Activated CD8-positive, alpha-beta memory T cell treated with anti-CD3 and anti-CD28 coated beads, Interleukin-2, amount 50 U/mL, for 1 hour (primary cell): Measurements from ENCODE around the gene ILKAP.

Experiments used
- DNase-seq: peaks from one replicate; pipeline ENCODE4 v3.0.0-alpha.2; 2020; ENCODE audit errors: extremely low read depth

Gene ILKAP

GRCh38 chr2:238166391-238167343, 36.8 kb downstream of the ILKAP start:
- DNase-seq, result no peak

DNA sequence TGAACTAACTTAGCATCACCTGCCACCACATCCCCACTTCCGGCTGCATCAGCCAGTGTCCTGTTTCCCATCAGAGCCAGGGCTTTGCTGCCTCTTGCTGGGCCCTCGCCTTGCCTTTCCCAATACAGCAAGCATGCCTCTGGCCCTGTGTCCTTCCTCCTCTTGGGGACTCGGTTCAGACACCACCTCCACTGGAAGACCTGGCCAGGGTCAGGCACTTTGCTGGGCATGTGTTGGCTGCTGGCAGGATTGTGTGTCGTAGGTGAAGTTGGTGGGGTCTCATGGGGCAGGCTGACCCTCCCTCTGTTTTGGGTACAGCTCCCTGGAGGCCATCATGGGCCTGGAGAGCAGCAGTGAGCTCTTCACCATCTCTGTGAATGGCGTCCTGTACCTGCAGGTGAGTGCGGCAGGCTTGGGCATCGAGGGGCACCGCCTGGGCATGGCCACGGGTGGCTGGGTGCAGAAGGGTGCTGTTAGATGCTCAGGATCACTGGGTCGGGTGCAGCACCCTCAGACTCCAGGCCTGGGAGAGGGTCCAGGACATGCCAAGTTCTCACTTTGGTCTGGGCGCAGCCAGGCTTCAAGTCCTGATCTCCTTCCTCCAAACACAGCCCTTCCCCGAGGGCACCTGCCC, 38.1 kb downstream of the ILKAP start:
- no peak for DNase-seq

DNA sequence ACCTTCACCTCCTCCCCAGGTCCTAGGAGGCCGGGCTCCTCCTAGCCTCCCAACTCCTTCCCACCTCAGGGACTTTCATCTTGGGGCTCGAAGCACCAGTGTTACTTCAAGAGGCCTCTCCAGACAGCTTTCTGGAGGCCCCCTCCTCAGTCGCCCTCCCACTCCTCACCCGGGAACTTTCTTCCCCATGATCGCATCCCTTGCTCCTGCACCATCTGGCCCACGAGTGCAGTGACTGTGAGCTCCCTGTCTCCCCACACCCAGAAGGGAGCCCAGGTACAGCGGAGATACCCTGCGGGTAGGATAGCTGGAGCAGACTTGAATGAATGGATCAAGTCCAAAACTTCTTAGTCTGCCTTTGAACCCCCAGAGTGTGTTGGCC, 38.6 kb downstream of the ILKAP start:
- DNase-seq, result no peak

GRCh38 chr2:238163481-238164198, 39.9 kb downstream of the ILKAP start:
- DNase-seq, result no peak

DNA sequence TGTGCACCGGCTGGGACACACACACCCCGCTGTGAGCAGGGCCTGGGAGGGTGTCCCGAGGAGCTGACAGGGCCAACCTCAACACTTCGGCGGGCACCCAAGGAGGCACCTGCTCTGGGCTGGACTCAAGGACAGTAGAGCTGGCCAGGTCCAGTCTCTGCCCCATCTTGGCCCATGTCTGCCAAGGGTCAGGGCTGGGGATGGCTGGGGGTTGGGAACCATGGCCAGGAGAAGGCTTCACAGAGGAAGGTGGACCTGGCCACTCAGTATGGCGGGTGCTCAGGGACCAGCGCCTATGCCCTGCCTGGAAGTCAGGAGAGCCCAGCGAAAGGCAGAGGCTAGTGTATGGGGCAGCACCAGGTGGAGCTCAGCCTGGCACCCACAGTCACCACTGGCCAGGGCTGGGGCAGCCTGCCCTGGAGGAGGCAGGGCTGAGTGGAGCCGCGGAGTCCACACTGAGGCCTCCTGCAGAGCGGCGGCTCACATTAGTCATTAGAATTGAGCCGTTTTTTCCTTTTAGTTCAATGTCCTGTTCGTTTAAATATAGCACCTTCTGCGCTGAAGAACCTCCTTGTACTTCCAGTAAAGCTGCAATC, 40.6 kb downstream of the ILKAP start:
- DNase-seq, result no peak

- no peak for DNase-seq
Measured at GRCh38 chr2:238162251-238162845, 41.1 kb downstream of the ILKAP start.

DNA sequence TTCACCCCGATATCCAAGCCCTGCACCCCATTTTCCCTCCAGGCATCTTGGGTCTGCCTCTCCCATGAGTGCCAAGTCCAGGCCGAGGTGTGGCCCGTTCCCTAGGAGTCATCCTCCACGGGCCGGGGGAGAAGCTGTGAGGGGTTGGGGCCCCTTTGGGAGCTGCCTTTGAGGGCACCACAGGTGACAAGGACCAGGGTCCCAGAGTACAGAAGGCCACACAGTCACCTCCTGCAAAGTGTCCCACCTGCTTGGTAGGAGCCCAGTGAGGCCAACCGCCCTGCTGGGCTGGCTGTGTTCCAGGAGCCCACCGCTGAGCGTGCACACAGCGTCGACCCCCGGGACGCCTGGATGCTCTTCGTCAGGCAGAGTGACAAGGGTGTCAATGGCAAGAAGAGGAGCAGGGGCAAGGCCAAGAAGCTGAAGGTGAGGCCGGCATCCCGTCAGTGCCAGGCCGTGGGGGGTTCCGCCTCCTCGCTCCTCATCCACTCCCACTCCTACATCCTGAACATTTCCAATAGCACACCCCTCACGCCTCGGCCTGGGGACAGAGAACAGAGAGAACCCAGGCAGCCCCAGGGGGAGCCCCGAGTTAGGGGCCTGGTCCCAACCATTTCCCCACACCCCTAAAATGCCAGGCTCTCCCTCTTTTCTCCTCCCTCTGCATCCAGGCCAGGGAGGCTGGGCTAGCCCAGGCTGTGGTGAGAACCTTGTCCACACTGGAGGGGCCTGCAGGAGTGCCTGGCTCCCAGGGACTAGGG, 42.0 kb downstream of the ILKAP start:
- no peak for DNase-seq

DNA sequence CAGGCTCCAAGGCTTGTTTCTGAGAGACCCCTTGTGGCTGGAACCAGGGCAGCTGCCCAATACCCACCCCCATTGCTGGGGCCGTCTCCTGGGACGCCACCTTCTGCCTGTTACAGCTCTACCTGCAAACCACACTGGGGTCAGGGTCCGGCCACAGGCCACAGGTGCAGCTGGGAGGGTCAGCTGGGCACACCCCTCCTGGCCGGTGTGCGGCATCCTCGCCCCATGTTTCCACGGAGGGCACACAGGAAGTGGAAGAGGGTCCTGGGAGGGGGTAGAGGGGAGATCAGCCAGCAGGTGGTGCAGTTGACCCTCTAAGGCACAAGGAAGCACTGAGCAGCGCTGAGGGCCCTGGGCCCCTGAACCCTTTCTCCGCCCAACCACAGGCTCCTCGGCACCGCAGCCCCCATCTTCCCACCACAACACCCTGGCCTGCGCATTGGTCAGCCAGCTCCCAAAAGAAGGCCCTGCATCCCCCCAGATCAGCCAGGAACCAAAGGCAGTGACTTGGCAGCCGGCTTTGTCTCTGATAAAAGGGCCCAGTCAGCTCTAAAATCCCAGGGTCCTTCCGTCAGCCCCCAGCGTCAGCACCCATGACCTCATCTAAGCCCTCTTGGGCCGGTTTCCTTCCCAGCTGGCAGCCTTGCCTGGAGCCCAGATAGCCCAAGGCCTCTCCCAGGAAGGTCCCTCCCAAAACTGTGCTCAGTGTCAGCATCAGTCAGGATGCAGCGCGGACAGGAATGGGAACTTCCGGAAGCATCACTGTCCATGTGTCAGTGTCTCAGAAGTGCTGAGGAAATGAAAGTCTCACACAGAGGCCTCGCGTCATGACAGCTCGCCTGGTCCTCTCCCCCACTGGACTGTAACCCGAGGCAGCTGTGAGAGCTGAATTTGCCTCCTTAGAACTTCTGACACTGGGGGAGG, 43.0 kb downstream of the ILKAP start:
- no peak for DNase-seq

DNA sequence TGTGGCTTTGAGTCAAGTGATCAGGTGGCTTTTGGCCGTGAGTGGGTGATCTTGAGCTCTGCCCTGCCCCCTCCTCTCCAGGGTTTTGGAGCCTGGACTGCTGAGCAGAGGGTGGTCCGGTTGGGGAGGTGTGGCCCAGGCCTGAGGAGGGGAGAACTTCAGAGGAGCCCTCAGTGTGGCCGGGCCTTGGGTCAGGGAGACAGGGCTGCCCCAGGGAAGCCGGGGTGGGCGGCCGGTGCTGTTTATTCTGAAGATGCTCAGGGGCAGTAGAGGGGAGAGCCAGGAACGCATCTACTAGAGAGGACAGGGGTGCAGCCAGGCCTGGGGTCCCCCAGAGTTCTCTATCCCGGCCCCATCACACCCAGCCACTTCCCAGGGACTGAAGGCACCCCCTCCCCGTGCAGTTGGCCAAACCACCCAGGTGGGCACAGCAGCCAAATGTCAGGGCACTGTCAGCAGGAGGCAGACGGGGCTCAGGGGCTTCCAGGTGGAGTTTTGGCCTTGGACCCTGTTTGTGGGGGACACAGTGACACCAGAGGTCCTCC, 43.8 kb downstream of the ILKAP start:
- no peak for DNase-seq

GRCh38 chr2:238159071-238159539, 44.4 kb downstream of the ILKAP start:
- DNase-seq, result no peak

GRCh38 chr2:238158509-238159070, 44.9 kb downstream of the ILKAP start, which contains the start of gene ERFE:
ERFE (plus strand) TSS chr2:238158970; CDS start chr2:238159008, 38 bp downstream.
- DNase-seq, result no peak

DNA sequence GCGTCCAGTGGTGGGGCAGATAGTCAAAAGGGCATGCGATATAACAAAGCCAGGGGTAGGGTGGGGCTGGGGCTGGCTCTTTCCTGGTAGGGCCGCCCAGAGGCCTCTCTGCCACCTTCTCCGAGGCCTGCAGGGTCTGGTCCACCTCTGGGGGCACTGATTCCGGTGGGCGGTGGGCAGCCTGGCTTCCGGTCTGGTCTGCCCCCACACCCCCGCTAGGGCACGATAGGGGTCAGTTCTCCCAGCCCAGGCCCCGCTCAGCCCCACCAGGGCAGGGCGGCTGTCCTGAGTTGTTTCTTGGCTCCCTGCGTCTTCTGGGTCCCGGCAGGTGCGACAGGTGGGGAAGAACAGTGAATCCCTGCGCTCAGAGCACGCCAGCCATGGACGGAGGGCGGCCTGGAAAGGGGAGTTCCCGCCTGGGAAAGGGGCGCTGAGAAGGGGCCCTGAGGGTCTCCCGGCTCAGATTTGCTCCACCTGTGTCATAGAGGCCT, 45.4 kb downstream of the ILKAP start:
- DNase-seq, result no peak

GRCh38 chr2:238157506-238158017, 45.9 kb downstream of the ILKAP start:
- no peak for DNase-seq

DNA sequence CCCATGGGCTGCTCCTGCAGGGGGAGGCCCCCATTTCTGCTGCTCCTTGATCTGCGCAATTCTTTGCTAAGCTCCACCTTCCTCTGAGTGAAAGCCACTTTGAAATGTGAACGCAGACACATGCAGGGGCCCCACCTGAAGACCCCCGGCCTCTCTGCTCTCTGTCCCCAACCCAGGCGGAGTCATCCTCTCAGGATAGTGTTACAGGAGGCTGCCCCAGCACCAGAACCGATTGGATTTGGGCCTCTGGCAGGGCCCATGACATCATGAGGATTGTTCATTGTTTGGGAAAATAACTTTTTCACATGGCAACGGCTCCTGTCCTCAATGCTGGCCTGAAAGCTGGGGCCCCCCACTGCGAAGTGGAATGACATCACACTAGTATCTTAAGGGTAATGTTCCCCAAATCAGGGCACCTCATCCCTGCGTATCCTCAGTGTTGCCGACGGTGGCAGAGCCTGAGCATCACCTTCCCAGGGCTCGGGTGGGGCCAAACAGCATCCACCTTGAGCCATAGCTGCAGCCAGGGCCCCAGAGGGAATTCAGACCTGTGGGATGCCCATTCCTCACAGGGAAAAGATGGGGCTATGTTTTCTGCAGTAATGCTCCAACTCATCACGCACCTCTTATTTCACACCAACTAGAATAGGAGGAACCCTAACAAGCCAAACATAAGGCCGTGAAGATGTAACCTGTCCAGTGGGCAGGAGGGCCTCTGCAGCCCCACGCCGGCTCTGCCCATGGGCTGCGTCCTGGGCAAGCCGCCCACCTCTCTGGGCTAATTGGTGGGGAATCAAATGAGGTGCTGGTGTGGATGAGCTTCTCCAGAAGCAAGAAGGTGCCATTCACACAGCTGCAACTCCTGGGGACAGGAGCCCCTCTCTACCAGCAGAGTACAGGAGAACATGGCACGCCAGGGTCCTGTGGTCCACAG, 47.5 kb downstream of the ILKAP start:
- DNase-seq, result no peak

GRCh38 chr2:238155051-238155760, 48.3 kb downstream of the ILKAP start:
- DNase-seq, result no peak

DNA sequence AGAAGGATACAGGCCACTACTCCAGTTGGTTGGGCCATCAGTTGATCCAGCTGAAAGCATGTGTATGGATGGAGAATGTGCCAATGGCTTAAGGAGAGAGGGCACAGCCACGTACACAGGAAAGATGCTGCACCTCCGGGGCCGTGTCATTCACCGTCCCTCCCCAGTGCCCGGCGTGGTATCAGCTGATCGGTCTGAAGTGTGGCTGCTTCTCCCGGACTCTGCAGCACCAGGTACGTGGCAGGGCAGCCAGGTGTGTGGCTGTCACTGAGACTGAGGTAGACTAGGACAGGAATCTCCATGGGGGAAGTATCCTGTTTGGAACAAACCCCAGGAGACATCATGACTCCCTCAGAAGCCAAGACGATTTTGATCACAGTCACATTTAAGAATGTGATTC, 48.9 kb downstream of the ILKAP start:
- DNase-seq, result no peak
